Adrenal gland (tissue), 12 donors: Measurements from ENCODE around the gene TAPT1. TPM values are rescaled to one million over a fixed set of nuclear protein-coding genes. Genes with fewer than 3 reads are reported as not detected.

Source experiments
- DNase-seq, 7 donors: peaks; one replicate each; pipeline ENCODE4 v3.0.0-alpha.2; 2019 to 2020
- H3K27ac ChIP-seq, 5 donors: fragments of 200-600 bp; sonication (generic) in 4 of 5; 1 replicate in 3 of 5; 2 replicates in 2 of 5; pipeline versions ENCODE4 v1.5.1 to v1.8.0; 2016 to 2020; ENCODE audit warnings: mild to moderate bottlenecking in 1 of 5
- H3K27me3 ChIP-seq: fragments of 200-600 bp; 2 replicates; pipeline ENCODE4 v1.8.0; 2021
- H3K36me3 ChIP-seq, 2 donors: fragments of 200-600 bp; replicated peaks in 1 of 2; 1 replicate in 1 of 2; 2 replicates in 1 of 2; pipeline versions ENCODE4 v1.5.1 to v1.8.0; 2018 to 2022
- H3K4me1 ChIP-seq, 2 donors: fragments of 200-600 bp; replicated peaks in 1 of 2; 1 replicate in 1 of 2; 2 replicates in 1 of 2; pipeline versions ENCODE4 v1.5.1 to v1.8.0; 2018 to 2021
- H3K4me3 ChIP-seq, 4 donors: fragments of 200-600 bp; sonication (generic) in 3 of 4; one replicate each; pipeline ENCODE4 v1.5.1; 2016 to 2018
- H3K9me3 ChIP-seq, 3 donors: fragments of 200-600 bp; sonication (generic) in 1 of 3; replicated peaks in 1 of 3; 1 replicate in 2 of 3; 2 replicates in 1 of 3; pipeline versions ENCODE4 v1.5.1 to v1.8.0; 2016 to 2021
- CTCF ChIP-seq, 6 experiments: fragments of 450-650 bp in 4 of 6; fragments of 200-600 bp in 2 of 6; sonication (generic) in 1 of 6; IDR thresholded peaks; 1 replicate in 5 of 6; 2 replicates in 1 of 6; pipeline versions ENCODE4 v1.5.1 to v1.8.0; 2016 to 2021; ENCODE audit warnings: antibody characterized with exemption in 6 of 6, mild to moderate bottlenecking in 2 of 6, moderate library complexity in 1 of 6
- POLR2A ChIP-seq, 2 donors: fragments of 450-650 bp; IDR thresholded peaks; one replicate each; pipeline ENCODE4 v1.6.1; 2017; ENCODE audit warnings: antibody characterized with exemption in 2 of 2, mild to moderate bottlenecking in 2 of 2, moderate library complexity in 1 of 2
- WGBS, 4 donors: extraction: QIAGEN DNeasy Blood & Tissue Kit in 2 of 4; methylation state at CpG; one replicate each; pipeline versions ENCODE4 v1.1.5 to v1.1.7; 2013 to 2017; 5-methylcytosine and 5-hydroxymethylcytosine counted together
- intact Hi-C, 2 donors: fragments of 100-400 bp; cut with DNase I; formaldehyde crosslinking; loops; one replicate each; pipeline versions ENCODE4 v1.14.1 to v1.15.0; 2022 to 2023
- polyA plus RNA-seq, 3 donors: library from polyadenylated mRNA; stranded (reverse); fragments of 200-250 nt in 2 of 3; fragments of 350-450 nt in 1 of 3; fragmentation: Illumina TruSeq in 1 of 3; extraction: RNeasy Lipid Tissue Mini Kit (QIAGEN cat#74804) in 1 of 3; gene quantifications; one replicate each; pipeline ENCODE4 v1.2.3, GENCODE V29; 2013 to 2014
- total RNA-seq, 9 donors: library from RNA; depleted of rRNA in 4 of 9; stranded (reverse); fragments of >200 nt in 4 of 9; fragments of 120-200 nt in 1 of 9; fragmentation: NEBNext Ultra II Directional in 1 of 9; extraction: Animal tissue kit (Norgen Biotek cat#: 25700) in 1 of 9; gene quantifications; one replicate each; pipeline versions ENCODE4 v1.1.0 to v1.2.4, GENCODE V29; 2013 to 2023
- donor health status: healthy with polysubstance abuse.
- donor health status: Bipolar disorder and iron deficiency.
- donor health status: DM: yes; HTN: yes; CAD: no.
- donor health status: DM: no; HTN: no; CAD: no.
- donor health status: DM: no; HTN: no; CAD: no.
- donor health status: DM: yes; HTN: yes; CAD: no.

TAPT1 gene
- total and polyA plus RNA-seq, 12 donors = 33.2 to 119 (median 51.0) TPM

GRCh38 chr4:16259889-16260246 is 33.6 kb upstream of the TAPT1 start:
- Histone ChIP-seq H3K36me3 (no peaks in the 10 kb centered on the region), H3K4me3 (no peak overlapping the region), H3K4me1 (peaks cover 0 to 4% of the 10 kb centered on the region in 2 donors), H3K27me3 (no peaks in the 10 kb centered on the region), H3K27ac (peak overlapping the region in 2 of 5 donors; percentile 61 to 64), H3K9me3 (no peaks in the 10 kb centered on the region)
- intact Hi-C loops = loop anchor here in 1 of 2 donors (10.0 kb wide), 1 partner anchor 55 kb away; no protein-coding TSS in a partner anchor
- no peak for TF ChIP-seq POLR2A (IDR thresholded peaks at IDR 0.05)
- TF ChIP-seq CTCF (IDR thresholded peaks at IDR 0.05) = no peak
- WGBS, 4 donors = 45 to 64% (median 55%) methylated on average over 4 of the region's 4 CpGs
- DNase-seq = peak in 6 of 7 donors; percentile 29 to 73 (median 58)

GRCh38 chr4:16259241-16259888 is 33.1 kb upstream of the TAPT1 start:
- TF ChIP-seq POLR2A (IDR thresholded peaks at IDR 0.05) (no peak), CTCF (IDR thresholded peaks at IDR 0.05) (no peak)
- peak overlapping the region in 2 of 5 donors; percentile 61 to 64 for H3K27ac ChIP-seq
- intact Hi-C loops = no loop called here
- no peaks in the 10 kb centered on the region for H3K4me1 ChIP-seq
- 84 to 94% (median 91%) methylated on average over 1 of the region's 1 CpG for whole genome bisulfite sequencing, 4 donors
- H3K9me3 ChIP-seq = no peaks in the 10 kb centered on the region
- no peak overlapping the region for H3K4me3 ChIP-seq
- H3K27me3 ChIP-seq = no peaks in the 10 kb centered on the region
- no peak for DNase-seq
- no peaks in the 10 kb centered on the region for H3K36me3 ChIP-seq

- Histone ChIP-seq H3K4me1 (peaks cover 5 to 7% of the 10 kb centered on the region in 2 donors), H3K4me3 (no peak overlapping the region), H3K27ac (no peak overlapping the region), H3K9me3 (no peaks in the 10 kb centered on the region), H3K36me3 (no peaks in the 10 kb centered on the region), H3K27me3 (no peaks in the 10 kb centered on the region)
- TF ChIP-seq CTCF (IDR thresholded peaks at IDR 0.05) = no peak
- no peak for TF ChIP-seq POLR2A (IDR thresholded peaks at IDR 0.05)
- WGBS, 4 donors = 91 to 96% (median 93%) methylated on average over 2 of the region's 2 CpGs
- intact Hi-C loops = no loop called here
- DNase-seq = no peak
Observed at GRCh38 chr4:16257611-16258010, 31.3 kb upstream of the TAPT1 start.

- Histone ChIP-seq H3K4me1 (peaks cover 7% of the 10 kb centered on the region in 2 donors), H3K9me3 (no peaks in the 10 kb centered on the region), H3K4me3 (no peak overlapping the region), H3K27me3 (no peaks in the 10 kb centered on the region), H3K36me3 (no peaks in the 10 kb centered on the region), H3K27ac (no peak overlapping the region)
- DNase-seq = no peak
- TF ChIP-seq CTCF (IDR thresholded peaks at IDR 0.05) (no peak), POLR2A (IDR thresholded peaks at IDR 0.05) (no peak)
- intact Hi-C loops = no loop called here
- 89 to 97% (median 95%) methylated on average over 28 of the region's 28 CpGs for WGBS, 4 donors
Observed at GRCh38 chr4:16256343-16256742, 30.1 kb upstream of the TAPT1 start.
